Measurements from ENCODE around the gene DPP4. TPM values are rescaled to one million over a fixed set of nuclear protein-coding genes. Genes with fewer than 3 reads are reported as not detected.

The DPP4 gene
- total and polyA plus RNA-seq, 4 donors = 7.2 to 51.6 (median 21.3) TPM

DNA sequence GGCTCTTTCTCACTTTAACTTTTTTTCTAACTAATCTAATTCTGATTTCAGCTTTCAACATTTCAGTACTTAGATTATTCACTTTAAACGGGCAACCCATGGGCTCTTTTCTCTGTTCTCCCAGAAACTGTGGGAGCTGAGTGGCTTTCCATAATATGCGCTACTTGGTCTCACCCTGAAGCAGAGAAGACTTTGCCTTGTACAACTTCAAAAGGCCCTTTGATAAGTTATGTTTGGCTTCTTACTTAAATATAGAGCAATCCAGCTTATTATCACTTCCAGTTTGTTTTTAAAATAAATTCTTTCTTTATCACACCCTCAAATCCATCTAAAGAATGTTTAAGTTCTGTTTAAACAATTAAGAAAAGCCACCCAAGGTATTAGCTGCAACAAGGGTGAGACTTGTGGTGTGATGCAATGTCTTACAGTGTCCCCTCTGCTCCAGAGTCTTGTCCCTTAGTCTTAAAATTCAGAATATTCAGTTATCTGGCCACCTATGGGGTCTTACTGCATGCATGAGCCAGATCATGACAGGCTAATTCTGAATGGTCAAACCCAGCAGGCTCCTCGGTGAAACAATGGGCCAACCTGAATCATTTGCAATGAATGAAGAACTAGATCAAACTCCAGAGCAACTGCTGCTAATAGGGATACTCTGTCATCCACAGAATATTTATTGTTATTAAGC is 39.2 kb upstream of the DPP4 start:
- 71 to 80% methylated on average over 3 of the region's 3 CpGs for WGBS, 2 donors
- no peaks in the 10 kb centered on the region for H3K36me3 ChIP-seq (ENCODE audit: control insufficient read depth in 4 of 4, insufficient read depth in 4 of 4, low read length in 4 of 4)
- no peak overlapping the region for H3K9ac ChIP-seq (ENCODE audit: insufficient read depth in 1 of 2, low read length in 2 of 2)
- DNase-seq (peak in 1 of 3 donors; percentile 25), ATAC-seq (ENCODE audit: insufficient read depth, low FRiP score) (no peak)
- TF ChIP-seq, protein P1, sequence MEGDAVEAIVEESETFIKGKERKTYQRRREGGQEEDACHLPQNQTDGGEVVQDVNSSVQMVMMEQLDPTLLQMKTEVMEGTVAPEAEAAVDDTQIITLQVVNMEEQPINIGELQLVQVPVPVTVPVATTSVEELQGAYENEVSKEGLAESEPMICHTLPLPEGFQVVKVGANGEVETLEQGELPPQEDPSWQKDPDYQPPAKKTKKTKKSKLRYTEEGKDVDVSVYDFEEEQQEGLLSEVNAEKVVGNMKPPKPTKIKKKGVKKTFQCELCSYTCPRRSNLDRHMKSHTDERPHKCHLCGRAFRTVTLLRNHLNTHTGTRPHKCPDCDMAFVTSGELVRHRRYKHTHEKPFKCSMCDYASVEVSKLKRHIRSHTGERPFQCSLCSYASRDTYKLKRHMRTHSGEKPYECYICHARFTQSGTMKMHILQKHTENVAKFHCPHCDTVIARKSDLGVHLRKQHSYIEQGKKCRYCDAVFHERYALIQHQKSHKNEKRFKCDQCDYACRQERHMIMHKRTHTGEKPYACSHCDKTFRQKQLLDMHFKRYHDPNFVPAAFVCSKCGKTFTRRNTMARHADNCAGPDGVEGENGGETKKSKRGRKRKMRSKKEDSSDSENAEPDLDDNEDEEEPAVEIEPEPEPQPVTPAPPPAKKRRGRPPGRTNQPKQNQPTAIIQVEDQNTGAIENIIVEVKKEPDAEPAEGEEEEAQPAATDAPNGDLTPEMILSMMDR (IDR thresholded peaks at IDR 0.05; ENCODE audit: control extremely low read depth, extremely low read depth) = no peak
- peaks cover 3 to 19% (median 8%) of the 10 kb centered on the region in 5 donors for H3K4me1 ChIP-seq (ENCODE audit: control insufficient read depth in 5 of 5, insufficient read depth in 5 of 5, low read length in 5 of 5)
- no peak overlapping the region for H3K4me3 ChIP-seq
- no peaks in the 10 kb centered on the region for H3K27me3 ChIP-seq (ENCODE audit: control insufficient read depth in 3 of 3, insufficient read depth in 3 of 3, low read length in 2 of 3)
- H3K9me3 ChIP-seq (ENCODE audit: control insufficient read depth in 4 of 4, insufficient read depth in 3 of 4, low read length in 3 of 4) = peaks cover 0 to 3% (median 0%) of the 10 kb centered on the region in 4 donors
- peak overlapping the region in 1 of 2 donors; percentile 33 for H3K27ac ChIP-seq (ENCODE audit: low read depth in 1 of 2, low read length in 1 of 2)

DNA sequence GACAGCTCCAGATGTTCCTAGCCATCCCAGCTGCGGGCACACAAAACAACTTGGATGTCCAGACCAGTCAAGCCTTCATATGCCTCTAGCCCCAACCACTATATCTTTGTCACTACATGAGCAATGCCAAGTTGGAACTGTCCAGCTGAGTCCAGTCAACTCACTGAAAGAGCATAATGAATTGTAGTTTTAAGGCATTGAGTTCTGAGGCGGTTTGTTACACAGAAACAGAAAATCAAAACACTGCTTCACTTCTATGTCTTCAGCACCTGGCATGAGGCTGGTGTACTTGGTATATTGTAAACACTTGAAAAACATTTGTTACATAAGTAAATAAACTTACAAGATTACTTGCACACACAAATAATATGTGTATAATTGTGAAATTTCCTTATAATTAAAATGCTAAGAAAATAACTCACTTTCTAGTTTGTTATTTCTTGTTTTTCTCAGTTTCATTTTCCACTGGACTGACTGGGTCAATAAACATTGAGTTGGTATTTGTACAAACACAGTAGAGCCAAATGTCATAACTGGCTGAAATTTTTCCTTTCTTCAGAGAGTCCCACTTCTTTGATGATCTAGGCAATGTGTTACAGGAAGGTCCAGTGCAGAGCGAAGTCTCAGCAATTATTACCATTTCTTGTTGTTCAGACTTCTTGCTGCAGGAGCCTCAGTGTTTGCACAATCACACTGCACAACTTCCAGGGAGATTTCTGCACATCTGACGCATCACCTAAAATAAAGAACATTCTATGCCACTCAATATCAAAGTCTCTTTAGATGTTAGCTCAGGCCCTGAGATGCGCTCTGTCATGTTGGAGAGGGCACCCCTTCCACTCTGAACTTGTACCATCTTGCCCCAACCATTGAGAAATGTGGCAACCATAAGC is 38.2 kb upstream of the DPP4 start:
- DNase-seq (peak in 2 of 3 donors; percentile 17 to 50), ATAC-seq (ENCODE audit: insufficient read depth, low FRiP score) (no peak)
- TF ChIP-seq, protein P1 (IDR thresholded peaks at IDR 0.05; ENCODE audit: control extremely low read depth, extremely low read depth) = no peak
- Histone ChIP-seq H3K9me3 (ENCODE audit: control insufficient read depth in 4 of 4, insufficient read depth in 3 of 4, low read length in 3 of 4) (peaks cover 0 to 3% (median 0%) of the 10 kb centered on the region in 4 donors), H3K4me1 (ENCODE audit: control insufficient read depth in 5 of 5, insufficient read depth in 5 of 5, low read length in 5 of 5) (peaks cover 3 to 19% (median 12%) of the 10 kb centered on the region in 5 donors), H3K27me3 (ENCODE audit: control insufficient read depth in 3 of 3, insufficient read depth in 3 of 3, low read length in 2 of 3) (no peaks in the 10 kb centered on the region), H3K4me3 (no peak overlapping the region), H3K27ac (ENCODE audit: low read depth in 1 of 2, low read length in 1 of 2) (no peak overlapping the region), H3K36me3 (ENCODE audit: control insufficient read depth in 4 of 4, insufficient read depth in 4 of 4, low read length in 4 of 4) (no peaks in the 10 kb centered on the region), H3K9ac (ENCODE audit: insufficient read depth in 1 of 2, low read length in 2 of 2) (no peak overlapping the region)
- WGBS, 2 donors = 66 to 75% methylated on average over 5 of the region's 5 CpGs

DNA sequence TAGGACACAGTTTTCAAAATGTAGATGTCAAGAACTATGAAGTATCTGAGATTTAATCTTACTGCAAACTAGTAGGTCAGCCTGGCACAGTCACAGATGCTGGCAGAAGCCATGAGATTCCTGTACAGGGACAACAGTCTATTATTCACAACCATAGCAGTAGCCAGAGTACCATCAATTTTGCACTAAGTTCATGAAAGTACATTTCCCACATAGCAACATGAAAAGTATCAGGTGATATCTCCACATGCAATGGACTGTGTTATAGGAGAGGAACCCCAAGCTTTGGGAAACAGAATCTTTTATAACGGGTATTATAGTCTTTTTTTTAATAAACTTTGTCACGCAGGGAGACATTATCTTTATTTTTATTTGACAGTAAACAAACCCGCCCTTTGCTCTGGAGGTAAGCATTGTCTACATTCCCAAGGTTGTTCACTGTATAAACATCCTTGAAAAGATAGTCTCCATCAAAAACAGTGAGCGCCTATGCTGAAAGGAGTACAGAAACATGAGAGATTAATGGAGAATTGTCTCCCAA is 33.4 kb upstream of the DPP4 start:
- Histone ChIP-seq H3K27me3 (ENCODE audit: control insufficient read depth in 3 of 3, insufficient read depth in 3 of 3, low read length in 2 of 3) (no peaks in the 10 kb centered on the region), H3K9ac (ENCODE audit: insufficient read depth in 1 of 2, low read length in 2 of 2) (no peak overlapping the region), H3K36me3 (ENCODE audit: control insufficient read depth in 4 of 4, insufficient read depth in 4 of 4, low read length in 4 of 4) (no peaks in the 10 kb centered on the region), H3K4me1 (ENCODE audit: control insufficient read depth in 5 of 5, insufficient read depth in 5 of 5, low read length in 5 of 5) (peaks cover 3 to 14% (median 9%) of the 10 kb centered on the region in 5 donors), H3K9me3 (ENCODE audit: control insufficient read depth in 4 of 4, insufficient read depth in 3 of 4, low read length in 3 of 4) (no peaks in the 10 kb centered on the region), H3K4me3 (no peak overlapping the region), H3K27ac (ENCODE audit: low read depth in 1 of 2, low read length in 1 of 2) (no peak overlapping the region)
- DNase-seq (no peak), ATAC-seq (ENCODE audit: insufficient read depth, low FRiP score) (no peak)
- TF ChIP-seq, protein P1 (IDR thresholded peaks at IDR 0.05; ENCODE audit: control extremely low read depth, extremely low read depth) = no peak
- 66 to 71% methylated on average over 4 of the region's 4 CpGs for WGBS, 2 donors

Measured in lung (tissue), 12 donors.